ENCODE measurements around the gene RAD23B.

Gene RAD23B

GRCh38 chr9:107281922-107282667 is 984 bp upstream of the RAD23B start:
- peak overlapping the region; percentile 68 for H3K4me3 ChIP-seq (replicated peaks; ENCODE audit: low read depth, low read length)
- TF ChIP-seq, protein P1, sequence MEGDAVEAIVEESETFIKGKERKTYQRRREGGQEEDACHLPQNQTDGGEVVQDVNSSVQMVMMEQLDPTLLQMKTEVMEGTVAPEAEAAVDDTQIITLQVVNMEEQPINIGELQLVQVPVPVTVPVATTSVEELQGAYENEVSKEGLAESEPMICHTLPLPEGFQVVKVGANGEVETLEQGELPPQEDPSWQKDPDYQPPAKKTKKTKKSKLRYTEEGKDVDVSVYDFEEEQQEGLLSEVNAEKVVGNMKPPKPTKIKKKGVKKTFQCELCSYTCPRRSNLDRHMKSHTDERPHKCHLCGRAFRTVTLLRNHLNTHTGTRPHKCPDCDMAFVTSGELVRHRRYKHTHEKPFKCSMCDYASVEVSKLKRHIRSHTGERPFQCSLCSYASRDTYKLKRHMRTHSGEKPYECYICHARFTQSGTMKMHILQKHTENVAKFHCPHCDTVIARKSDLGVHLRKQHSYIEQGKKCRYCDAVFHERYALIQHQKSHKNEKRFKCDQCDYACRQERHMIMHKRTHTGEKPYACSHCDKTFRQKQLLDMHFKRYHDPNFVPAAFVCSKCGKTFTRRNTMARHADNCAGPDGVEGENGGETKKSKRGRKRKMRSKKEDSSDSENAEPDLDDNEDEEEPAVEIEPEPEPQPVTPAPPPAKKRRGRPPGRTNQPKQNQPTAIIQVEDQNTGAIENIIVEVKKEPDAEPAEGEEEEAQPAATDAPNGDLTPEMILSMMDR (IDR thresholded peaks at IDR 0.05; ENCODE audit: low read length, missing control alignments) = no peak
- DNase-seq (ENCODE audit: low read depth) = no peak

GRCh38 chr9:107283623-107284616 is 841 bp downstream of the RAD23B start:
- peak; percentile 64 for DNase-seq (ENCODE audit: low read depth)
- TF ChIP-seq, protein P1 (IDR thresholded peaks at IDR 0.05; ENCODE audit: low read length, missing control alignments) = no peak
- H3K4me3 ChIP-seq (replicated peaks; ENCODE audit: low read depth, low read length) = peak overlapping the region; percentile 79

DNA sequence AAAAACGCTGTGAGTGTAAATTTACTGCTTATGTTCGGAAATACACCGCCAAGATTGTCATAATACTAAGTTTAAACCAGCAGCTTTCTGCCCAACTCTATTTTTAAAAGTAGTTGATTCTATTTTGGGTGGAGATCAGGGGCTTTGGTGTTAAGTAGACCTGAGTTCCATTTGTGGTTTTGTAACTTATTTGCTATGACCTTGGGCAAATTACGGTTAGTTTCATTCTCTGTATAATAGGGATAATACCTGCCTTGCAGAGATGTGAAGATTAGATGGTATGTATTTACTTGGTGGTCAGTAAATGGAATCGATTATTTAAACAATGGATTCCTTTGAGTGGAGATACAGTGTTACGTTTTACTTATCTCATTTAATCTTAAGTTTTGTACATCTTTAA is 1.6 kb downstream of the RAD23B start:
- TF ChIP-seq, protein P1 (IDR thresholded peaks at IDR 0.05; ENCODE audit: low read length, missing control alignments) = no peak
- DNase-seq (ENCODE audit: low read depth) = no peak
- peak overlapping the region; percentile 79 for H3K4me3 ChIP-seq (replicated peaks; ENCODE audit: low read depth, low read length)

- DNase-seq (ENCODE audit: low read depth) = no peak
- peak overlapping the region; percentile 79 for H3K4me3 ChIP-seq (replicated peaks; ENCODE audit: low read depth, low read length)
- TF ChIP-seq, protein P1 (IDR thresholded peaks at IDR 0.05; ENCODE audit: low read length, missing control alignments) = no peak
Observed at GRCh38 chr9:107285286-107285685, 2.2 kb downstream of the RAD23B start.

- no peak for DNase-seq (ENCODE audit: low read depth)
- H3K4me3 ChIP-seq (replicated peaks; ENCODE audit: low read depth, low read length) = peak overlapping the region; percentile 79
- TF ChIP-seq, protein P1 (IDR thresholded peaks at IDR 0.05; ENCODE audit: low read length, missing control alignments) = no peak
Observed at GRCh38 chr9:107286057-107286456, 3.0 kb downstream of the RAD23B start.

DNA sequence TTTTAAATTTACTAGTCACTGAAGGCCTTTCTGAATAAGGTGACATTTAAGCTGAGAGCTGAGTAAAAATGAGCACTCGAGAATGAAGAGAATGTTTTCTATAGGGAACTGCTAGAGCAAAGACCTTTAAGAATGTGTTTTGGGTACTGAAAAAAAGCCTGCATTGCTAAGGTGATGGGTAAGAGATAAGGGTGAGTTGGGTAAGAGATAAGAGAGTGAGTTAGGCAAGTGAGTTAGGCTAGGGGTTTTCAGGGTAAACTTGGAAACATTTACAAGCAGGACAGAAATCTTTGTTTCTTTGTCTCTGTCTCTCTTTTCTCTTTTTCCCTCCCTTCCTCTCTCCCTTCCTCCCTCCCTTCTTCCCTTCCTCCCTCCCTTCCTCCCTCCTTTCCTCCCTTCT is 5.6 kb downstream of the RAD23B start:
- TF ChIP-seq, protein P1 (IDR thresholded peaks at IDR 0.05; ENCODE audit: low read length, missing control alignments) = no peak
- no peak for DNase-seq (ENCODE audit: low read depth)
- H3K4me3 ChIP-seq (replicated peaks; ENCODE audit: low read depth, low read length) = no peak overlapping the region
